DMS153 treated with DMSO at 0.1 percent for 48 hours (cell line): Measurements from ENCODE around the gene IGDCC3.

ENCODE experiments used
- DNase-seq: peaks from one replicate; lab custom pipeline; 2025; ENCODE audit not compliant: unreplicated experiment; lab: John Stamatoyannopoulos, UW

Gene IGDCC3

DNA sequence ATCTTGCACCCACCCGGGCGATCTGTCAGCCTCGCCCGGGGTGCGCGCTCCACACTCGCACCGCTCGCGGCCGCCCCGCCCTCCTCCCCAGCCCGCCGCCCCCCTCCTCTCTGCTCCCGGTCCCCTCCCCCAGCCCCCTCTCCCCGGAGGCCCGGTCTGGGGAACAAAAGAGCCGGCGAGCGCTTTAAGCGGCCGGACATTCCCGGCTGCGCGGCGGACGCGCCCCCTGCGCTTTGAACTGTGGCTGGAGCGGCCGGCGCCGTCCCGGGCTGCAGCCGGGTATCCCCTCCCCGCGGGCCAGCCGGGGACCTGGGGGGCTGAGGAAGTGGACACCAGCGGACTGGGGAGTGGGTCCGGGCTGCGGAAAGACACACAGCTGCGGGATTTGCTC, at the start of gene IGDCC3:
Gene IGDCC3 (minus strand): TSS at position 27 of the 391 bp plus-strand sequence. CDS start 214 bp downstream, outside the sequence.
- no peak for DNase-seq

DNA sequence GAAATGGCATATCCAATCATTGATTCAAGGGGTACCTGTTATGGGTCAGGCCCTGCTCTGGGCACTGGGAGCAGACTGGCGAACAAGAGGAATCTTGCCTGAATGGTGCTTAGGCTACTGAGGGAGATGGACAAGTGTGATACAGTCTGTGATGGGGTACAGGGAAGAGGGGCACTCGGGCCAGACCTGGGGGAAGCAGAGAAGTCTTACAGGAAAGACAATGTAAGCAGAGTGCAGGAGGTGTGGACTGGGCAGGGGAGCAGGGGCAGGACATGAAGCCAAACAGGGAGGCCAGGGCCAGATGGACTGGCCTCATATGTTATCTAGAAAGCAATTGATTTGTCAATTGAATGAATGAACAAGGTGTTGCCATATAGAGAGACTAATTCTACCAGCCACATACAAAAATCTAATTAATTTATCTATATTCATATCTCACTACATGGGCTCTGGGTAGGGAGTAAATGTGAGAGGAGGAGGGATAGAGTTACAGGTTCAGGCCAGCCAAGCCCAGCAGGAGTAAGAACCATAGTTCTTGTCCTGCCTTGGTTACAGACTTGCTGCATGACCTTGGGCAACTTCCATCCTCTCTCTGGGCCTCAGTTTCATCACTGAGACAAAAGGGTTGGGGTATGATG, 48.5 kb upstream of the IGDCC3 start:
- DNase-seq, result no peak

DNA sequence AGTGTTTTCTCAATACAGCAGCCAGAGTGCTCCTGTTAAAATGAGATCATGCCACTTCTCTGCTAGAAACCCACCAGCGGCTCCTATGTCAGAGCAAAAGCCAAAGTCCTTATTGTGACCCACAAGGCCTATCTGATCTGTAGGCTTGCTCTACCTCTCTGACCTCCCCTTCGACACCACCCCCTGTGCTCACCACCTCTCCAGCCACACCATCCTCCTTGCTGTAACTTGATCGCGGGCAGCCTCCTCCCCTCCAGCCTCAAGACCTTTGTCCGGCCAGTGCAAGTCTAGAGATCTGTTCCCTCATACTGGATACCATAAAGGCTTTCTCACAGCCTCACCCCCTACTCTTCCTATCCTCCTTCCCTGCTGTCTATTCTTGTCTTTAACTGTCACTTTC, 46.9 kb upstream of the IGDCC3 start:
- no peak for DNase-seq

DNA sequence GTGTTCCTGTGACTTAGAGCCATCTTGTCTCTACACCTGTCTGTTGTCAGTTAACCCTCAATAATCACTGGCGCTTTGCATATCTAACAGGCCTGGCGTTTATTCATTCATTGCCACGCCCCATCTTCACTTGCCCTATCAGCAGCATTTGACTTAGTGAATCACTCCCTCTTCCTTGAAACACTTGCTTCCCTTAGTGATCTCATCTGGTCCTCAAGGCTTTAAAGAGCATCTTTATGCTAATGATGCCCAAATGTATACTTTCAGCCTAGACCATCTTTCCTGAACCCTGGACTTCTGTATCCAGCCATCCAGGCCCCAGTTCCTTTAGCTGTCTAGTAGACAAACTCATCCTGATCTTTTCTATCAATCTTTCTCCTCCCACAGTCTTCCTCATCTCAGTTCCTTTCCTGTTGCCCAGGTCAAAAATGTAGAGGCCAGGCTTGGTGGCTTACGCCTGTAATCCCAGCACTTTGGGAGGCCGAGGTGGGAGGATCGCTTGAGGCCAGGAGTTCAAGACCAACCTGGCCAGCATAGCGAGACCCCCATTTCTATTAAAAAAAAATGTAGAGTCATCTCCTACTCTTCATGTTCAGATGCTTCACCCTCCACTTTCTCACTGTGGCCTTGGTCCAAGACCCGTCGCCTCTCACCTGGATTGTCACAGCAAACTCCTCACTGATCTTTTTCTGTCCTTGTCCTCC, 46.3 kb upstream of the IGDCC3 start:
- DNase-seq, result no peak

DNA sequence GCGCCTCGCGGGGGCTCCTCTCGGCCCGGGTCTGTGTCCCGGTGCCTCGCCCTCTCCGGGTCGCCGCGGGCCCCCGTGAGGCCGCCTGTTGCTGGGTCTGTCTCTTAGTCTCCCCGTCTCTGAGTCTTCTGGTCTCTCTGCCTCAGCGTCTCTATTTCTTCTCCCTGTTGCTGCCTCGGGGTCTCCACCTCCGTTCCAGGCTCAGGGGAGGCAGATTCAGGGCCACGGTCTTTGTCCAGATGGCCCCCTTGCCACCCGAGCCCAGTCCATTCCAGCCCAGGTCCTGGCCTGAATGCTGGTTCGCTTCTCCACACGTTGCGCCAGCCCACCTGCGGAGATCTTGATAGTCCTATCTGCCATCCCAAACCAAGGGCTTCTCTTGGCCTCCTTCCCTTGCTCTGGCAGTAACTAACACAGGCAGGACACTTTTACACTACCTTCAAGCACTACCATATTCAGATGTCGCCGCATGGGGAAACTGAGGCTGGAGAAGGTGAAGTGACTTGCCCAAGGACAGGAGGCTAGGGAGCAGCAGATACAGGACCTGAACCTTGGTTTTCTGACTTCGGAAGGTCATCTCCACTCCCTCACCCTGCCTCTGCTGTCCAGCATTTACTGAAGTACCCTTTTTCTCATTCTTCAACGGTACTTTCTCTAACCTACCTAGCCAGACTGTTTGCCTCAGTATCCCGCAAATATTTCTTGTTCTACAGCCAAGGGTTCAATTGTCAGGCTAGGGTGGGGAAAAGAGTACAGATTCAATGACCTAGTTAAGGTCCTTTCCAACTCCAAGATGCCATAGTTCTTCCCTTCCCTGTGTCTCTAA, 45.6 kb upstream of the IGDCC3 start:
- no peak for DNase-seq

DNA sequence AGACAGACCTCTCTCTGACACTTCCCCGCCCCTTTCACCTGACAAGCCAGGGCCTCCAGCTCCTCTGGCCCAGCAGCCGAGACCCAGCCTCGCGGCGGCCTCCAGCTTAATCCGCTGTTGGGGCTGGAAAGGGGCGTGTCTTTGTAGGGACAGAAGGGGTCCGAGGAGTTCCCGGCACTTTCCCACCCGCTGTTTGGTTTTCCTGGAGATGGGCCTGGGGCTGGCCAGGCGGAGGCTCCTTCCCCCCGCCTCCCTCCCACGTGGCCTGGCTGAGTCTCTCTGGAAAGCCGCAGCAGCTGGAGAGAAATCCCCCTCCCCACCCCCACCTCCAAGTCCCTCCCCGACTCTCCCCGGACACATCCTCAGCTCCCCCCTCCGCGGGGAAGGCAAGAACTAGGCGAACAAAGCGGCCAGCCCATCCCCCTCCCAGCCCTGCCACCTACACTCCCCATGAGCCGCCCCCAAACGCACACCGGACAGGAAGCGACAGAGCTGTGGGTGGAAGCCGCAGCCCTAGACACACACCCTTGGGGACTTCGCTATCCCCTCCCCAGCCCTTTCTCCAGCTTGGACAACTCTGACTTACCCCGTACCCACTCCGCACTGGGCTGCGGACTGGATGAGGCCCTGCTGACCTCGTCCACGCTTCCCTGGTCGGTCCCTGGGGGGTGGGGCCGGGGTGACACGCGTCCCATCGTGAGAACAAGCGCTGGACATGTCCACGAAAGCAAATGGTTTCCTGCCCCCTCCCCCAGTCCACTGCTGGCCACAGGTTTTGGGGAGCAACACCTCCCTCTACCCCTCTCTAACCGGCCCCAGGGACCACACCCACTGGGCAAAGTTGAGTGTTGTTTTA, 43.8 kb upstream of the IGDCC3 start:
- no peak for DNase-seq

DNA sequence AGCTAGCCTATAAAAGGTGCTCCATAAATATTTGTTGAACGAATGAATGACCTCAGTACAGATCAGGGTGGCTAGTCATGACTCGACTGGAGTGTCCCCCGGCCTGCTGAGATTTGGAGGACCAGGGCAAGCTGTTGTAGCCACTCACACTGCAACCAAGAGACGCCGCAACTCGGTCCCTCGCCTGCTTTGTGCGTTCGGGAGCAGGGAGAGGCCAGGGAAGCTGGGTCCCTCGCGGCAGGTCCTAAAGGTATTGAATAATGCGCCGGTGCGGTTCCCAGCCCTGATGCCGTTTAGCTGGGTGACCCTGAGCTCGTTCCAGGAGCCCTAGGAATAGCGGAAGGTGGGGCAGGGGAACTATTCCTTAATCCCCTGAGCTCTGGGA, 43.2 kb upstream of the IGDCC3 start:
- DNase-seq, result no peak

DNA sequence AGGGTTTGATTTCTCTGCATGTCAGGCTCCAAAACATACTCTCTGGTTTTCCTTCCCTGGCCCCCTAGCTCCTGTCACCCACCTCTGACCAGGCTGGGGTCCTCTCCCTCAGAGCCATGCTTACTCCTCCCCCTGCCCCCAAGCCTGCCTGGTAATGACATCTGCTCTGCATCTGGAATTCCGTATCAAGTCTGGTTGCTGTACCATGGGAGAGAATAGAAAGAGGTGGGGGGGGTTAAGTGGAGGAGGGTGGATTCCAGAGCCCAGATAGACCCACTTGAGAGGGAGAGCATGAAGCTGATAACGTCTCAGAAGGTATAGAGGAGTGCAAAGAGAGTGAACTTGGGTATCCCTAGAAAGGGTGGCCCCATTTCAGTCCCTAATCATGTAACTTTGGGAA, 40.8 kb upstream of the IGDCC3 start:
- no peak for DNase-seq

DNA sequence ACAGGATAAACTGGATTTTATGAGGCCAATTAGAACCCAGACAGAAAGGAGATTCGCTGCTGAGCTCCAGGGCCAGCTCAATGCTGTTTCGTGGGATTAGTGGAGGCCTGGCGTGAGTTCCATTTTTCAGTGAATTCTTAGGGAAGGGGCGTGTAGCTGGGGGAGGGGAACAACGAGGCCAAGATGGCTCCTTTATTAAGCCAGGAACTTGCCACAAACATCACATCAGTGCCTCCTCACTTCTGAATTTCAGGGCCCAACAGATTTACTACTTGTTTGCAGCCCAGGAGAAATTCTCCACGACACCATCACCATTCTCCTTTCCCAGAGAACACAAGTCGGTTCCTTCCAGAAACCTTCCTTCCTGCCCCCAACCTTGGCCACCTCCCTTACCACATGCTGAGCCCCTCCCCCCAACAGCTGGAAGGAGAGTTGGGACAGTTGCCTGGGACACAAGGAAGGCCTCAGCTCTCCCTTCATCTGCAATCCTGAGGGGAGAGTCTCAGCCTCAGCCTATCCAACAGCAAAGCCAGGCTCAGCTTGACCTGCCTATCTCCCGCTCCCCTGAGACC, 39.1 kb upstream of the IGDCC3 start:
- no peak for DNase-seq

DNA sequence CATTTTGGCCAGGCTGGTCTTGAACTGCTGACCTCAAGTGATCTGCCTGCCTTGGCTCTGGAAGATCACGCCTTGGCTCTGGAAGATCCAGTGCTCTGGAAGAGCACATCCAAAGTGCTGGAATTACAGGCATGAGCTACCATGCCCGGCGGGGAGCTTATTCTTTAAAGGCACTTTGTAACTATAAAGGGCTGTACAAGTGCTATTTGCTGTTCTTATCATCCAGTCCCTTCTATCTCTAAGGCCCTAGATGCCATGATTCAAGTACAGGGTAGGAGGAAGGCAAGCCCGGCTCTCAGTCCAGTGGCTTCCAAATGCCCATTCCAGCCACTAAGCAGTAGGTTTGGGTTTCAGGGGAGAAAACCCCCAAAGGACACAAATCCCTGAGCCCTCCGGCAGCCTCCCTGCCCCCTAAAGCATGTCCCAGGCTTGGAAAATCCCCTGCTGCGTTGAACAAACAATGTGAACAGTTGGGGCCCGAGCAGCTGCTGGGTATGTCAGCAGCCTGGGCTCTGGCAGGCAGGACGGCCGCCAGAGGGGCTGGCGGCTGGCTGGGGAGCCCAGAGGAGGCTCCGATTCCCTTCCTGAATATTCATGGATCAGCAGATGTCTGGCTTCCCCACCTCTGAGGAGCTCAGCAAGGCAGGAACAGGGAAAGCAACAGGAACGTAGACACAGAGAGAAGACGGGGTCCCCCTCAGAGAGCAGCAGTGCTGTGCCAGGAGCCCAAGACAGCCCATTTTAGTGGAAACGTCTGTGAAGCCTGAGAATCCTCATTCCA, 37.2 kb upstream of the IGDCC3 start:
- DNase-seq, result no peak

DNA sequence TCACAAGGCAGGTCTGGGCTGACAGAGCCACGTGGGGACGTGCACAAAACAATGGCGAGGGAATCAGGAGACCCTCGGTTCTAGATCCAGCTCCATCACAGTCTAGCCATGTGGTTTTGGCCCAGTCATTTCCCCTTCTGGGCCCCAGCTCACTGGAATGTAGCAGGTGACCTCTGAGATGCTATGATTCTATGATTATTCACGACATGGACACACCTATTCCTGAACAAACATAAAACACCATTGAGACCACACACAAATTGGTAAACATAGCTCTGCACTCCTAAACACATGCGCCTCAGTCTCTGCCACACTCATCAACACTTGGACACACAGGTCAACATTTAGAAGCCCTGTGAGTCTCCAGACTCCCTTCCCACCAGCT, 36.0 kb upstream of the IGDCC3 start:
- DNase-seq, result no peak

DNA sequence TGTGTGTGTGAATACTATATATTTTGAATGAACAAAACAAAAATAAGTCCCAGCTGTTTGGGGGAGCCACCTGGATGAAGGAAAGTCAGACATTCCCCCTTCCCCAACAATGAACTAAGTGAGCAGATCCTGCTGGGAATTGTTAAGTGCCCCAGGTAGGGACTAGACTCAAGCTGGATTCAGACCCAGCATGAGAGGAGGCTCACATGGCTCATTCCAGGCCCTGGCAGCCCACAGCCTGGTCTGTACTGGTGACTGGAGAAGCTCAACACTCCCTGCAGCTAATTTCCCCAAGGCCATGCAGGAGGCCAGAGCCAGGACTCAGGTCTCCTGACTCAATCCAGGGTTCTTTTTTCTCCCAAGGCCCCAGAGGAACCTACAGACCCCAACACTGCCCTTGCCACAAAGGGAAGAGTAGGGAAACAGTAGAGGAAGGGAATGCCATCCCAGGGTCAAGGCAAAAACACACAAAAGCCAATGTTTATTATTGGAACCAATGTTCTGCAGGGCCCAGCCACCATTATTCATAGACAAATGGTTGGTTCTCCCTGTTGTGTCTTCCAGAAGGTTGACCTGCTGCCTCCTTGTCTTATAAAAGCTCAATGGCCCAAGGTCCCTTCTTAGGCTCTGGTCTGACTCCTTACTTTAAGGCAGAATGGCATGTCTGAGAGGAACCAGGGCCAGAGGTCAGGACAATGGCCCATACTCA, 35.4 kb upstream of the IGDCC3 start:
- no peak for DNase-seq

DNA sequence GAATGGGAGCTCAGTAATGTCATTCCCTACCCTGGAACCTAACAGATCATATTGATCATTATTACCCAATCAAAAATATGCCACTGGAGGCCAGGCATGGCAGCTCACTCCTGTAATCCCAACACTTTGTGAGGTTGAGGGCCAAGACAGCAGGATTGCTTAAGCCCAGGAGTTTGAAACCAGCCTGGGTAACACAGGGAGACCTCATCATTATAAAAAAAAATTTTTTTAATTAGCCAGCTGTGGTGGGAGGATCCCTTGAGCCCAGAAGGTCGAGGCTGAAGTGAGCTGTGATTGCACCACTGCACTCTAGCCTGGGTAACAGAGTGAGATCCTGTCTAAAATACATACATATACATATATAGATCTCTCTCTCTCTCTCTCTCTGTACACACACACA, 34.8 kb upstream of the IGDCC3 start:
- no peak for DNase-seq

DNA sequence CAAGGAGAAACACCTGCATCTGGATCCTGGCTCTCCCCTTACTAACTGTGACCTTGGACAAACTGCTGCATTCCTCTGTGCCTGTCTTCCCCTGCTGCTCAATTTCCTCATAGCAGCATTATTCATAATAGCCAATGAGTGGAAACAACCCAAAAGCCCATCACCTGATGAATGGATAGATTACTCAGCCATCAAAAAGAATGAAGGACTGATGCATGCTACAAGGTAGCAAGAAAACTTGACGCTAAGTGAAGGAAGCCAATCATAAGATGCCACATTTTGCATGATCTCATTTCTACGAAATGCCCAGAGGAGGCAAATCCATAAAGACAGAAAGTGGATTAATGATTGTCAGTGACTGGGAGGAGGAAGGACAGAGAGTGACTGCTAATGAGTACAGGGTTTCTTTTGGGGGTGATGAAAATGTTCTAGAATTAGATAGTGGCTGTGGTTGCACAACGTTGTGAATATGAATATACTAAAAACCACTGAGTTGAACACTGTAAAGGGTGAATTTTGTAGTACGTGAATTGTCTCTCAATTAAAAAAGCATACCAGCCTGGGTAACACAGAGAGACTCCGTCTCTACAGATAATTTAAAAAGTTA, 33.8 kb upstream of the IGDCC3 start:
- DNase-seq, result no peak

DNA sequence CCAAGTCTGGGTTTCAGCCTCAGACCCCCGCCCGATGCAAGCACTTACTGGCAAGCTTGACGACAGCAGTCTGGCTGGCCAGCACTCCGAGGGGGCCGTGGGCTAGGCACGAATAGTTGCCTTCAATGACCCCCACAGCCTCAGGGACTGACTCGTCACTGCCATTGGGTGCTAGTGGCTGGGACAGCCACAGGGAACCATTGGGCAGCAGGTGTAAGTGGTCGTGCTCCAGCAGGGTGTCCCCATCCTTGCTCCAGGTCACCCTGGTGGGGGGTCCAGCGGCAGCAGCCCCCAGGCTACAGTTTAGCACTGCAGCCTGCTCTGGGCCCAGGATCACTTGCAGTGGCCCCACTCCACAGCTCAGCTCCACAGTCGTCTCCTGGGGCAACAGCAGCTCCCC, 33.2 kb upstream of the IGDCC3 start:
- no peak for DNase-seq

DNA sequence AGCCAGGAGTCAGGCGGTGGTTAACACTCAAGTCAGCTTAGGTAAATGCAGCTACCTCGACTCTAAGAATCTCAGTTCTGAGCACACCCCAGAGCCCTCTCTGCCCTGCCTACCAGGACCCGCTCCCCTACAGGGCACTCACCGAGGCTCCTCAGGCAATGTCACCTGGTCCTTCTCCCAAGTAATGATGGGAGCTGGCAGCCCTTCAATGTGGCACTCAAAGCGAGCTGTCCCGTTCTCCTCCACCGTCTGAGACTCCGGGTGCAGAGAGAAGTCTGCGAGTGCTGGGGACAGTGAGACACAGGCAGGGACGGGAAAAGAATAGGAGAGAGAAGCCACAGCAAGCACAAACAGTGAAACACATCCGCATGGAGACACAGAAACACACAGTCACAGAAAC, 32.2 kb upstream of the IGDCC3 start:
- DNase-seq, result no peak

DNA sequence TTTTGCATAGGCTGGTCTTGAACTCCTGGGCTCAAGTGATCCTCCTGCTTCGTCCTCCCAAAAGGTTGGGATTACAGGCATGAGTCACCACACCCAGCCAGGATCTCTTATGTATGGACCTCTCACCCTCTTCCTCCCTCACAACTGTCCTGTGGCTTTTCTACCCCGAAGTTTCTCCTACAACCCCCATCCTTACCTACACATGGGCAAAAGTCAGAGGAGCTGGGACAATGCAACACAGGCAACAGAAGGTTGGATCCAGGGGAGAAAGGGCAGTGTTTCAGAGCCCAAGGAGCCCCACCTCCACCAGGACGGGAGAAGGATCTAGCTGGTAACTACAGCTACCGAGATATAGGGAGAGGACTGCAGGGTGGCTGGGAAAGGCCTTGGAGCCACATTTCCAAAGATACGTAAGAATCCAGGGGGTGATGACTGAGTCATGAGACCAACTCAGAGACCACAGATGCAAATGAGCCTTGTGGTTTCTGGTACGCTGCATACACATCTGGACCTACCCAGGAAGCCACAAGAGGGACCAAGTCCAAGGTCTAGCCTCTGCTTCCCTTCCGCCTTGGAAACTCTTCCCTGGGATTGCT, 31.3 kb upstream of the IGDCC3 start:
- DNase-seq, result no peak

DNA sequence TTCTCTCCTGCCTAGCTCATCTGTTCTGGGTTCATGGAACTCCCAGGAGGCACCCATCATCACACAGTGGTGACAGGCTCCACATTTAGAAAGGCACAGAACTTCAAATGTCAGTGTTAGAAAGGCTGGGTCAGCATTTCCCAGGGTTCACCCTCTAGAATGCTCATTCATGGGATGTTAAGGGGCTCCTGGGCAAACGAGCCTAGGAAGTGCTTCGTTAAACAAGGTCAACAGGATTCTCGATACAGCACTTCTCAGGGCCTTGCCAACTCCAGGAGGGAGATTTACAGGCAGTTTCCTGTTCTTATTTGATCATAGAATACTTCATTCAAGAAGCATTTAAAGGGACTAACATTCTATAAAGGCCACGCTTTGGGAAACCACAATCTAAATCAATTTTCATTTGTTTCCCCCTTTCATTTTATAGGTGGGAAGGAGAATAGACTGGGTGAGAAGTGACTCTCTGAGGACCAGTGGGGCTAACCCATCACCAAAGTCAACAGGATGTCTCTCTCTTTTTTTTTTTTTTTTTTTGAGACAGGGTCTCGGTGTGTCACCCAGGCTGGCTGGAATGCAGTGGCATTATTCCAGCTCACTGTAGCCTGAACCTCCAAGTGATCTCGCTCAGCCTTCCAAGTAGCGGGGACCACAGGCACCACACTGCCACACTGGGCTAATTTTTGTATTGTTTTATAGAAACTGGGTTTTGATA, 30.7 kb upstream of the IGDCC3 start:
- DNase-seq, result no peak
